PC-9 (cell line): Measurements from ENCODE around the gene COL4A3.

Source experiments
- CTCF ChIP-seq: fragments of 200-600 bp; sonication (generic); conservative IDR thresholded peaks from 2 replicates; pipeline ENCODE4 v1.6.1; 2017; ENCODE audit warnings: mixed run types, antibody characterized with exemption, mild to moderate bottlenecking, moderate library complexity
- EZH2 ChIP-seq: fragments of 200-600 bp; sonication (generic); IDR thresholded peaks from 2 replicates; pipeline ENCODE4 v1.8.0; 2017; ENCODE audit warnings: antibody characterized with exemption, low read depth

GRCh38 chr2:227256605-227257004 lies 92.2 kb downstream of the COL4A3 start:
- TF ChIP-seq CTCF = no peak
- TF ChIP-seq EZH2 = no peak
